ENCODE results near the gene MED26.

MED26 gene

GRCh38 chr19:16627193-16627927, 644 bp downstream of the MED26 start:
- TF ChIP-seq Cebpa-rat (IDR thresholded peaks at IDR 0.05): no peak
- no peaks in the 10 kb centered on the region for H3K27me3 ChIP-seq
- H3K4me2 ChIP-seq: peak overlapping the region; percentile 92
- H3K9ac ChIP-seq: peak overlapping the region; percentile 97
- H4K20me1 ChIP-seq: peaks cover 55% of the 10 kb centered on the region
- H3K4me3 ChIP-seq: peak overlapping the region; percentile 94
- peaks cover 28% of the 10 kb centered on the region for H3K4me1 ChIP-seq
- H3K36me3 ChIP-seq: peaks cover 62% of the 10 kb centered on the region
- peaks cover 14% of the 10 kb centered on the region for H3K9me3 ChIP-seq
- H3K27ac ChIP-seq: peak overlapping the region; percentile 75

GRCh38 chr19:16626796-16627192, 1.2 kb downstream of the MED26 start:
- H3K9me3 ChIP-seq: peaks cover 8% of the 10 kb centered on the region
- peak overlapping the region; percentile 94 for H3K4me3 ChIP-seq
- peaks cover 60% of the 10 kb centered on the region for H3K36me3 ChIP-seq
- no peaks in the 10 kb centered on the region for H3K27me3 ChIP-seq
- H3K4me1 ChIP-seq: peaks cover 28% of the 10 kb centered on the region
- peaks cover 60% of the 10 kb centered on the region for H4K20me1 ChIP-seq
- peak overlapping the region; percentile 75 for H3K27ac ChIP-seq
- H3K9ac ChIP-seq: peak overlapping the region; percentile 97
- no peak for TF ChIP-seq Cebpa-rat (IDR thresholded peaks at IDR 0.05)
- peak overlapping the region; percentile 92 for H3K4me2 ChIP-seq

GRCh38 chr19:16625163-16625958, 2.6 kb downstream of the MED26 start:
- Histone ChIP-seq H3K4me2 (peak overlapping the region; percentile 92; the same call in 1 of the 2 replicates), H3K36me3 (peaks cover 52% of the 10 kb centered on the region)

GRCh38 chr19:16624236-16624635, 3.8 kb downstream of the MED26 start:
- no peak overlapping the region for H3K9ac ChIP-seq

More at GRCh38 chr19:16625163-16625958, 2.6 kb downstream of the MED26 start:
- H4K20me1 ChIP-seq: peaks cover 75% of the 10 kb centered on the region
- H3K9me3 ChIP-seq: no peaks in the 10 kb centered on the region
- no peaks in the 10 kb centered on the region for H3K27me3 ChIP-seq
- TF ChIP-seq Cebpa-rat (IDR thresholded peaks at IDR 0.05): no peak
- peaks cover 29% of the 10 kb centered on the region for H3K4me1 ChIP-seq
- H3K27ac ChIP-seq: no peak overlapping the region
- H3K4me3 ChIP-seq: no peak overlapping the region
- H3K9ac ChIP-seq: 0 out of 2 replicates have a peak overlapping the region, but pooled peaks have one; percentile 97

GRCh38 chr19:16623576-16623975, 4.4 kb downstream of the MED26 start:
- Histone ChIP-seq H3K27ac (no peak overlapping the region), H3K4me2 (no peak overlapping the region), H4K20me1 (peaks cover 93% of the 10 kb centered on the region), H3K4me3 (no peak overlapping the region), H3K36me3 (peaks cover 49% of the 10 kb centered on the region), H3K27me3 (no peaks in the 10 kb centered on the region), H3K9me3 (no peaks in the 10 kb centered on the region), H3K4me1 (peaks cover 33% of the 10 kb centered on the region), H3K9ac (no peak overlapping the region)
- no peak for TF ChIP-seq Cebpa-rat (IDR thresholded peaks at IDR 0.05)

More at GRCh38 chr19:16624236-16624635, 3.8 kb downstream of the MED26 start:
- Histone ChIP-seq H3K36me3 (peaks cover 49% of the 10 kb centered on the region), H3K9me3 (no peaks in the 10 kb centered on the region), H4K20me1 (peaks cover 86% of the 10 kb centered on the region), H3K27ac (no peak overlapping the region), H3K4me1 (peaks cover 29% of the 10 kb centered on the region), H3K27me3 (no peaks in the 10 kb centered on the region), H3K4me3 (no peak overlapping the region), H3K4me2 (no peak overlapping the region)
- no peak for TF ChIP-seq Cebpa-rat (IDR thresholded peaks at IDR 0.05)

- Histone ChIP-seq H3K36me3 (peaks cover 49% of the 10 kb centered on the region), H3K4me1 (peaks cover 38% of the 10 kb centered on the region), H3K9ac (no peak overlapping the region), H3K4me2 (no peak overlapping the region), H3K27ac (no peak overlapping the region), H4K20me1 (peaks cover 98% of the 10 kb centered on the region), H3K9me3 (no peaks in the 10 kb centered on the region), H3K27me3 (no peaks in the 10 kb centered on the region), H3K4me3 (no peak overlapping the region)
- TF ChIP-seq Cebpa-rat (IDR thresholded peaks at IDR 0.05): no peak
Measured at GRCh38 chr19:16623066-16623465, 4.9 kb downstream of the MED26 start.

GRCh38 chr19:16621165-16621800, 6.7 kb downstream of the MED26 start:
- Histone ChIP-seq H3K9ac (peak overlapping the region; percentile 5; the same call in 1 of the 2 replicates), H3K4me3 (no peak overlapping the region), H3K27me3 (no peaks in the 10 kb centered on the region), H3K4me2 (no peak overlapping the region), H3K27ac (no peak overlapping the region), H3K9me3 (no peaks in the 10 kb centered on the region), H3K4me1 (peaks cover 52% of the 10 kb centered on the region), H4K20me1 (peaks cover 100% of the 10 kb centered on the region), H3K36me3 (peaks cover 49% of the 10 kb centered on the region)
- TF ChIP-seq Cebpa-rat (IDR thresholded peaks at IDR 0.05): no peak

GRCh38 chr19:16620584-16620983, 7.4 kb downstream of the MED26 start:
- H3K36me3 ChIP-seq: peaks cover 45% of the 10 kb centered on the region
- H4K20me1 ChIP-seq: peaks cover 100% of the 10 kb centered on the region
- no peak overlapping the region for H3K4me3 ChIP-seq
- no peaks in the 10 kb centered on the region for H3K27me3 ChIP-seq
- no peak for TF ChIP-seq Cebpa-rat (IDR thresholded peaks at IDR 0.05)
- no peak overlapping the region for H3K27ac ChIP-seq
- peaks cover 52% of the 10 kb centered on the region for H3K4me1 ChIP-seq
- no peak overlapping the region for H3K9ac ChIP-seq
- no peak overlapping the region for H3K4me2 ChIP-seq
- H3K9me3 ChIP-seq: no peaks in the 10 kb centered on the region

GRCh38 chr19:16620018-16620417, 8.0 kb downstream of the MED26 start:
- H3K36me3 ChIP-seq: peaks cover 39% of the 10 kb centered on the region
- peaks cover 56% of the 10 kb centered on the region for H3K4me1 ChIP-seq
- H4K20me1 ChIP-seq: peaks cover 100% of the 10 kb centered on the region
- H3K27me3 ChIP-seq: no peaks in the 10 kb centered on the region
- TF ChIP-seq Cebpa-rat (IDR thresholded peaks at IDR 0.05): no peak
- H3K9me3 ChIP-seq: no peaks in the 10 kb centered on the region
- no peak overlapping the region for H3K9ac ChIP-seq
- H3K4me2 ChIP-seq: peak overlapping the region; percentile 59
- no peak overlapping the region for H3K27ac ChIP-seq
- no peak overlapping the region for H3K4me3 ChIP-seq

Measured in BLaER1 (cell line).